Aorta (tissue), 5 donors: ENCODE measurements around the gene PDE2A. TPM values are rescaled to one million over a fixed set of nuclear protein-coding genes. Genes with fewer than 3 reads are reported as not detected.

Experiments used
- ATAC-seq: fragments of 200-7000 bp; cut with Tn5 transposase; one replicate; pipeline ENCODE4 v1.9.1; 2022; ENCODE audit warnings: moderate library complexity; ENCODE audit not compliant: low FRiP score
- DNase-seq, 2 donors: peaks; one replicate each; pipeline ENCODE4 v3.0.0-alpha.2; 2020
- H3K27ac ChIP-seq, 2 donors: one replicate each; pipeline ENCODE4 v1.5.1; 2013; ENCODE audit warnings: low read length in 2 of 2, mild to moderate bottlenecking in 2 of 2, moderate library complexity in 2 of 2, control low read depth in 1 of 2, inconsistent platforms in 1 of 2, low read depth in 1 of 2
- H3K27me3 ChIP-seq, 2 donors: one replicate each; pipeline ENCODE4 v1.6.1; 2013; ENCODE audit warnings: control low read depth in 1 of 2, low read length in 1 of 2, mild to moderate bottlenecking in 1 of 2, moderate library complexity in 1 of 2; ENCODE audit not compliant: insufficient read depth in 2 of 2, control insufficient read depth in 1 of 2
- H3K36me3 ChIP-seq, 2 donors: one replicate each; pipeline ENCODE4 v1.6.1; 2013; ENCODE audit warnings: control low read depth in 1 of 2, low read length in 1 of 2, mild to moderate bottlenecking in 1 of 2; ENCODE audit not compliant: insufficient read depth in 2 of 2, control insufficient read depth in 1 of 2
- H3K4me1 ChIP-seq, 2 donors: one replicate each; pipeline ENCODE4 v1.6.1; 2013; ENCODE audit warnings: low read length in 2 of 2, control low read depth in 1 of 2, mild to moderate bottlenecking in 1 of 2, moderate library complexity in 1 of 2; ENCODE audit not compliant: insufficient read depth in 2 of 2, control insufficient read depth in 1 of 2
- H3K4me3 ChIP-seq, 2 donors: one replicate each; pipeline ENCODE4 v1.5.1; 2013; ENCODE audit warnings: low read length in 2 of 2, control low read depth in 1 of 2, mild to moderate bottlenecking in 1 of 2
- H3K9me3 ChIP-seq: one replicate; pipeline ENCODE4 v1.6.1; 2013; ENCODE audit warnings: mild to moderate bottlenecking, low read length; ENCODE audit not compliant: control insufficient read depth
- WGBS, 2 donors: extraction: QIAGEN DNeasy Blood & Tissue Kit; methylation state at CpG; one replicate each; pipeline ENCODE4 v1.1.7; 2013; 5-methylcytosine and 5-hydroxymethylcytosine counted together
- intact Hi-C, 2 donors: fragments of 100-400 bp; cut with DNase I; formaldehyde crosslinking; loops; one replicate each; pipeline versions ENCODE4 v1.14.2 to v1.15.0; 2022
- polyA plus RNA-seq, 2 donors: library from polyadenylated mRNA; stranded (reverse); fragments of 200-250 nt; gene quantifications; one replicate each; pipeline ENCODE4 v1.2.3, GENCODE V29; 2013
- total RNA-seq, 2 donors: library from RNA; stranded (reverse); fragmentation: NEBNext Ultra II Directional; extraction: Animal tissue kit (Norgen Biotek cat#: 25700); gene quantifications; one replicate each; pipeline ENCODE4 v1.2.1, GENCODE V29; 2021
- donor health status: healthy with polysubstance abuse.
- donor health status: Bipolar disorder and iron deficiency.
- donor health status: DM: no; HTN: no; CAD: no.
- donor health status: DM: no; HTN: no; CAD: no.
- donor health status: DM: yes; HTN: yes; CAD: no.

Gene PDE2A
- total and polyA plus RNA-seq, 4 donors, result 0.38 to 80.8 (median 27.2) TPM

- no peak overlapping the region for H3K27ac ChIP-seq
- DNase-seq (peak in 1 of 2 donors; percentile 67), ATAC-seq (peak; percentile 58)
- no peak overlapping the region for H3K4me3 ChIP-seq
- no peaks in the 10 kb centered on the region for H3K9me3 ChIP-seq
- intact Hi-C loops, result no loop called here
- H3K27me3 ChIP-seq, result no peaks in the 10 kb centered on the region
- H3K36me3 ChIP-seq, result no peaks in the 10 kb centered on the region
- 29 to 32% methylated on average over 19 to 20 of the region's 20 CpGs for WGBS, 2 donors
- no peaks in the 10 kb centered on the region for H3K4me1 ChIP-seq
Observed at GRCh38 chr11:72625691-72626413, 48.4 kb downstream of the PDE2A start.

- H3K27ac ChIP-seq, result no peak overlapping the region
- H3K4me3 ChIP-seq, result no peak overlapping the region
- WGBS, 2 donors, result 81 to 87% methylated on average over 12 of the region's 12 CpGs
- peak; percentile 47 for ATAC-seq
- intact Hi-C loops, result no loop called here
- no peaks in the 10 kb centered on the region for H3K27me3 ChIP-seq
- no peaks in the 10 kb centered on the region for H3K9me3 ChIP-seq
- DNase-seq, result peak in 1 of 2 donors; percentile 82
- no peaks in the 10 kb centered on the region for H3K36me3 ChIP-seq
- H3K4me1 ChIP-seq, result no peaks in the 10 kb centered on the region
Observed at GRCh38 chr11:72624496-72625201, 49.6 kb downstream of the PDE2A start.

DNA sequence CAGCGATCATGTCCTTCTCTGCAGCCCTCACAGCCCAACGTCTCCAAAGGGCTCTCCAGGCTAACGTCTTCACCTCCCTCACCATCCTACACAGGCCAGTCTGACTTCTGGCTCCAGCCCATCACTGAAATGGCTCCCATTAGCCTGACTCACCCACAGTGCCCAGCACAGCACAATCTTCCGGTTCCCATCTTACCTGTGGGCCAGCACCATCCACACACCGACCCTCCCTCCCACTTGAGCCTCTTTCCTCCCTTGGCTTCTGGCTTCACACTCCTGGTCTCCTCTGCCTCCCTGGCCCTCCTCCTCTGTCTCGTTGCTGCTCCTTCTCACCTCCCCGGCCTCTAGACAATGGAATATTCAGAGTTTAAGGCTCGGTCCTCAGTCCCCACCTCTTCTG, 51.2 kb downstream of the PDE2A start:
- no peak overlapping the region for H3K27ac ChIP-seq

DNA sequence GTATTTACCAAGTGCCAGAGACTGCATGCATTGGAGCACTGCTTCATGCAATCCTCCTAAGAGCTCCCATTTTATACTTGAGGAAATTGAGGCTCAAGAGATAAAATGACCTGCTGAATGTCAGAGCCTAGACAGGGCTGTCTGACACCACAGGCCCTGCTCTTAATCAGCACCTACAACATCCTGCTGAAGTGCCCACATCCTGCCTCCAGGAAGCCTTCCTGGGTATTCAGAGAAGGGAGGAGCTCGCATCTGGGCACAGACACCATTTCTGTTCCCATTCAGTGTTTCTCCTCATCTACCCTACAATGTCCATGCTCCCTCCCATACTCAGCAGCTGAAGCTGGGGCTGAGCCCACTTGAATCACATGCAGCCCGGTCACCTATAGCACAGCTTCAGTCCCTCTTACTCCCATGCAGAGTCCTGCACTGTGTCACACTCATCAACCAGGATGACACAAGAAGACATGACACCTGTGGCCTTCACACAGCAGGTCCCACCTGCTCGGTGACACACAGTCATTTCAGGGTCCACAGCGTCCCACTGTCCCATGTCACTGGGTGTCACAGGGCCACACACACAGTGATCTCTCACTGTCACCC, 53.1 kb downstream of the PDE2A start:
- 93 to 94% methylated on average over 4 of the region's 4 CpGs for WGBS, 2 donors
- intact Hi-C loops, result no loop called here
- Histone ChIP-seq H3K4me3 (no peak overlapping the region), H3K27me3 (no peaks in the 10 kb centered on the region), H3K4me1 (no peaks in the 10 kb centered on the region), H3K36me3 (no peaks in the 10 kb centered on the region), H3K9me3 (no peaks in the 10 kb centered on the region), H3K27ac (no peak overlapping the region)
- DNase-seq, result no peak
- no peak for ATAC-seq

More for the DNA sequence above, 51.2 kb downstream of the PDE2A start:
- intact Hi-C loops, result no loop called here
- DNase-seq, result no peak
- H3K9me3 ChIP-seq, result no peaks in the 10 kb centered on the region
- no peaks in the 10 kb centered on the region for H3K27me3 ChIP-seq
- H3K4me1 ChIP-seq, result no peaks in the 10 kb centered on the region
- no peaks in the 10 kb centered on the region for H3K36me3 ChIP-seq
- ATAC-seq, result no peak
- 82 to 83% methylated on average over 8 of the region's 8 CpGs for WGBS, 2 donors
- no peak overlapping the region for H3K4me3 ChIP-seq

DNA sequence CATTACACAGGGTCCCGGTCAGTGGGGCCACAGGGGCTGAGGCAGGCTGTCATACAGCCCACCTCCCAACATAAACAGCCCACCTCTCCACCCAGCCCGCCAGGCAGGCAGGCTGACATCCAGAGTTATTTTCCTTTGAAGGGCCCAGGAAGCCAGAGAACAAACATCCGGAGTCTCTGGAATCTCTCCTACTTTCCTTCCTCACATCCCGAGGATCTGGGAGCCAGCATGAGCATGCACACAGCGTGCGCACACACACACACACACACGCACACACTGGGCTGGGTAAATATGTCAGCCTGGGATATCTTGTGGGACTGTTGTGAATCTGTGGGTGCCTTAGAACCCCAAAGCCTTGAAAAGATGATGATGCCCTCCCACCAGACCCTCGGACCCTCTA, 55.4 kb downstream of the PDE2A start:
- 74 to 82% methylated on average over 8 of the region's 8 CpGs for WGBS, 2 donors
- no peaks in the 10 kb centered on the region for H3K4me1 ChIP-seq
- ATAC-seq (no peak), DNase-seq (no peak)
- H3K27ac ChIP-seq, result no peak overlapping the region
- intact Hi-C loops, result no loop called here
- H3K27me3 ChIP-seq, result no peaks in the 10 kb centered on the region
- H3K36me3 ChIP-seq, result no peaks in the 10 kb centered on the region
- H3K9me3 ChIP-seq, result no peaks in the 10 kb centered on the region
- no peak overlapping the region for H3K4me3 ChIP-seq

DNA sequence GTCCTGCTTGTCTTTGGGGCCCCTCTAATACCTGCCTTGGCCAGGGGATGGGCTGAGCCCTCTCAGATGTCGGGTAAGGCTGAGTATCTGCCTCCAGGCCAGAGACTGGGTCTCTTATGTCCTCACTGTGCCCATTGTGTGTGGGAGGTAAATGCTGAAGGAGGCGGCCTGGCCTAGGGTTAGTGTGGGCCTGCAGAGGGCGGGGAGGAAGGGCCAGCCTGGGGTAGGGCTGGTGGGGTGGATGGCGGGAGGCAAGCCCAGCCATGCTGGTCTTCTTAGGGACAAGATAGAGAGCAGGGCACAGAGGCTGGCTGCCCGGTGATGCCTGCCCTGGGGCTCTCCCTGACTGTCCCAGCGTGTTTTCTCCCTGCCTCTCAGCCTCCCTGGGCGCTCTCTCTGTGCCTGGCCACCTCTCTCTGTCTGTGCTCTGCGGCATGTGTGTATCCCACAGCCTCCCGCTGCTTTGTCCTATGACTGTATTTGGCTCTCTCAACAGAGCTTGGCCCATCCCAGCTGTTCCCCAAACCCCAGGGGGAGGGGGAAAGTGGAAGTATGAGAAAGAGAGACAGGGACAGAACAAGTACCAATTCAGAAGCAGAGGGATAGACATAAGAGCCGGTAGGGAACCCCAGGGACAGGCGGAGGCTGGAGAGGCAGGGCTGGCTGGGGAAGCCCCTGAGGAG, 57.0 kb downstream of the PDE2A start:
- 67 to 75% methylated on average over 10 to 11 of the region's 11 CpGs for WGBS, 2 donors
- no peak overlapping the region for H3K27ac ChIP-seq
- intact Hi-C loops, result no loop called here

DNA sequence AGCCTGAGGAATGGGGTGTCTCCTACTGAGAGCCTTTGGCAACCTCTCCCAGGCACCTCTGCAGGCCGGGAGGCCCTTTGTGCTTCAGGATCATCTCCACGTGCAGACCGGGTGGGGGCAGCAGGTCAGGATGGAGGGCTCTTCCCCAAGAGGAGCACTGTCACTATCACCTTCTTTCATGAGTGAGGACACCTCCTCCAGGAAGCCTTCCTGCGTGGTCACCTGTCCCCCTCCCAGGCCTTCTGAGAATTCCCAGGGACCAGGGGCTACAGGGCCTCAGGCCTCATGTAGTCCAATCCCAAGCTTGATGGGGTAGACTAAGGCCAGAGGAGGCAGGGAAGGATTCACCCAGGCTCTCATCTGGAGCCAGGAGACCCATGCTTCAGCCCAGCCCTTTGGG, 57.6 kb downstream of the PDE2A start:
- no peak for DNase-seq
- ATAC-seq, result no peak
- Histone ChIP-seq H3K4me3 (no peak overlapping the region), H3K9me3 (no peaks in the 10 kb centered on the region), H3K4me1 (no peaks in the 10 kb centered on the region), H3K36me3 (no peaks in the 10 kb centered on the region), H3K27me3 (no peaks in the 10 kb centered on the region), H3K27ac (no peak overlapping the region)
- 94 to 96% methylated on average over 4 of the region's 4 CpGs for WGBS, 2 donors
- intact Hi-C loops, result no loop called here

More for the DNA sequence above, 57.0 kb downstream of the PDE2A start:
- ATAC-seq, result peak; percentile 35
- no peak for DNase-seq
- no peaks in the 10 kb centered on the region for H3K4me1 ChIP-seq
- no peak overlapping the region for H3K4me3 ChIP-seq
- no peaks in the 10 kb centered on the region for H3K36me3 ChIP-seq
- H3K27me3 ChIP-seq, result no peaks in the 10 kb centered on the region
- H3K9me3 ChIP-seq, result no peaks in the 10 kb centered on the region

DNA sequence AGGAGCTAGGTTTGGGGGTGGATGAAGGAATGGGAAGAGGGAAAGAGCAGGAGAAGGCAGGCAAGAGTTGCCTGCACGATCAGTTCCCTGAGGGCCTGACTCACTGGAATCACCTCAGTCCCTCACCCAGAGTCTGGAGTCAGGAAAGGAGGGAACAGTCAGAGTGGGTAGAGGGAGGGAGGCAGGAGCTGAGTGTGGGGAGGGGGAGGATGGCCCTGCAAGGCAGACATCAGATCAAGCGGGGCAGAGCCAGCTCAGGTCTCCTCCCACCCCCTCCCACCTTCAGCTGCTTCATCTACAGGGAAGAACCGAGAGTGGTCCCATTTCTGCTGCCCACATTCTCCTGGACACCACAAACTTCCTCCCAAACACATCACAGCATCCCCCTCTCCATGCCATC, 58.9 kb downstream of the PDE2A start:
- Histone ChIP-seq H3K27ac (no peak overlapping the region), H3K36me3 (no peaks in the 10 kb centered on the region), H3K9me3 (no peaks in the 10 kb centered on the region), H3K4me1 (no peaks in the 10 kb centered on the region), H3K4me3 (no peak overlapping the region), H3K27me3 (no peaks in the 10 kb centered on the region)
- intact Hi-C loops, result no loop called here
- DNase-seq (no peak), ATAC-seq (no peak)
- 76 to 79% methylated on average over 3 of the region's 3 CpGs for WGBS, 2 donors
